GM21528 (cell line): Measurements from ENCODE around the gene KIF22.
"Not testable (repeated sequence)": the region's sequence is repeated elsewhere in the genome, so short reads cannot be mapped to it uniquely, and the experiment has no call there.

Experiments
- ATAC-seq: cut with Tn5 transposase; IDR thresholded peaks from one replicate; pipeline ENCODE4 v1.9.1; 2021; ENCODE audit warnings: mild to moderate bottlenecking, moderate library complexity; ENCODE audit not compliant: unreplicated experiment, low FRiP score

Gene KIF22

DNA sequence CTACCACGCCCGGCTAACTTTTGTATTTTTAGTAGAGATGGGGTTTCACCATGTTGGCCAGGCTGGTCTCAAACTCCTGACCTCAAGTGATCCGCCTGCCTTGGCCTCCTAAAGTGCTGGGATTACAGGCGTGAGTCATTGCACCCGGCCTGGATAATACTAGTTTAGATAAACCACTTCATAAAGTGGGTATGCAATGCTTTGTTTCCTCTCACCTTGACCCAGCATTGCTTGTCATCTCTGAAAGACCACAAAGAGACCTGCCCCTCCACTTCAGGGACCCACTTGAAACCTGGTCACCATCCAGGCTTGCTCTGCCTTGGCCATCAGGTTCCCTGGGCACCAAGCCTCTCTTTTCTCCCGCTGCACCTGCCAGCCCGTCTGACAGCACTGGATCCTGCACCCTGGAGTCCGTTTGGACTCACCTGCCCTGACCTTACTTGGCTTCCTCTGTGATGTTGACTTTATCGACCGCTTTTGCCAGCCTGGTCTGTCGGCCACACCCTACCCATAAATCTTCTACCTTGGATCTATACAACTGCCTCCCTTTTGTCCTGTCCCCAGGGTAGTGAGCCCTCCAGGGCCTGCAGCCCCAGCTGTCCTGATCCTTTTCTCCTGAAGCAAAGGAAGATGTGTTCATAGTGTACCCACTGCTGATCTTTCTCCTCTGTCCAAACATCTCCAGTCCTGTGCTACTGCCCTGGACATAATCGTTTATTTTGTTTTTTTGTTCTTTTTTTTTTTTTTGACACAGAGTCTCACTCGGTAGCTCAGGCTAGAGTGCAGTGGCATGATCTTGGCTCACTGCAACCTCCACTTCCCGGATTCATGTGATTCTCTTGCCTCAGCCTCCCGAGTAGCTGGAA lies 25.2 kb upstream of the KIF22 start:
- no peak for ATAC-seq

- ATAC-seq: no peak
These were observed 24.0 kb upstream of the KIF22 start for GRCh38 chr16:29766571-29766970.

- ATAC-seq: no peak
These were observed 23.5 kb upstream of the KIF22 start for GRCh38 chr16:29767062-29767461.

DNA sequence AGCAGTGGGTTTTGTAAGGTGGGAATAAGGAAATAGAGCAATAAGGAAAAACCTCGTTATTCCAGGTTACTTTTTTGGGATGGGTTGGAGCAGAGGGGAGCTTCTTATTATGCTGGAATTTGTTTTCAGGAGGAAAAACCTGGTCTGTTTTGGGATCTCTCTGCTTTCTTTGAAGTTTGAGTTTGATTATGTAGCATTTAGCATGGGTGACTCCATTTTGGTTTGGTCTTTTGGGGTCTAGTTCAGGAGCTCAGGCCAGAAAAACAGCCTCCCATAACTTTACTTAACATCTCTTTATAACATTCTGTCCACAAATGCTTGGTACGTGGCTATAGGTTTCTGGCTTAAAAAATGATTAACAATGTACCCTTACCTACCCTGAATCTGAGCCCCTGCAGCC lies 21.0 kb upstream of the KIF22 start:
- no peak for ATAC-seq

DNA sequence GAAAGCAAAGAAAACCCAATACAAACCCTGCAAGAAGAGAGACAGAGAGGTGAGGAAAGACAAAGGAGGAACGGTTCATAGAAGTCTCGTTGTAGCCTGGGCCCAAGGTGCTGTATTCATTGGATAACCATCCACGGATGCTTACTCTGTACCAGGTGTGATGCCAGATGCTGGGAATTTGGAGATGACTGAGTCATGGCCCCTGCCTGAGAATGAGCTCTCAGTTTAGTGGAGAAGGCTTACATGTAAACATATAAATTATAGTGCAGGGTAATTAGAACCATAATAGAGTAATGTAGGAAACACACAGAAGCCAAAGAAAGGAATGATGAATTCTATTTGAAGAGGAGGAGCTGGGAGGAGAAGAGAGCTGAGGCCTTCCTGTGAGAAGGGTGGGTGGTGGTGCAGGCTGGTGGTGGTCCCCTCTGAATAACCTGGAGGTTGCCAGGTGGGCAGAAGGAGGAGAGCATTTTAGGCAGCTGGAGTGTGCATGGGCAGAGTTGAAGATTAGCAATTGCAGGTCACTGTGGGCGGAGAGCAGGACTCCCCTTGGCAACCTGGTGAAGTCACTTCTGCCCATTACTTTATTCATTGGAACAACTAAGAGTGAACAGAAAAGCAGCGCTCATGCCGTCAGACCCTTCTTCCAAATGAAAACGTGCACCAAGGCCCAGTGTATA lies 20.2 kb upstream of the KIF22 start:
- no peak for ATAC-seq

DNA sequence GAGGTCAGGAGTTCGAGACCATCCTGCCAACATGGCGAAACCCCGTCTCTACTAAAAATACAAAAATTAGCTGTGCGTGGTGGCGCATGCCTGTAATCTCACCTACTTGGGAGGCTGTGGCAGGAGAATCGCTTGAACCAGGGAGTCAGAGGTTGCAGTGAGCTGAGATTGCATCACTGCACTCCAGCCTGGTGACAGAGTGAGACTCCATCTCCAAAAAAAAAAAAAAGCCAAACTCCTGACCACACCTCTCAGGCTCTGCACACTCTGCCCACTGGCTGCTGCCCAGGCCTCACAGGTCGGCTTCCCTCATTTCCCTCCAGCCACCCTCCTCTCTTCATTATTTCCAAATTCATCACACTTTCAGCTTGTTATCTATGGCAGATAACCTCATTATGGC lies 18.2 kb upstream of the KIF22 start:
- not testable (repeated sequence) for ATAC-seq

DNA sequence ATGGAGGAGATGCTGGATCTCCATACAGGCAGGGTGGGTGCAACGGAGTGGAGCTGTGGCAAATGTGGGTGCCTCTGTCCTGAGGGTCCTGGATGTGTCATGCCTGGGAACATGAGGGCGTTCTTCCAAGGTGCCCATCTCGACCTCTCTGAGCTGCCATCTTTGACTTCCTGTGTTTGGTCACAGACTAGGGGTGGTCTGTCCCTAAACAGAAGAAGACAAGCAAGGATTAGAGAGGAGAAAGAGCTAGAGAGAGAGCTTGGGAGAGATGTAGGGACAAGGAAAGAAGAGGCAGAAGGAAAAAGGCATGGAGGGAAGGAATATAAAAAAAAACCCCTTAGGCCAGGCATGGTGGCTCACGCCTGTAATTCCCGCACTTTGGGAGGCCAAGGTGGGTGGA lies 15.8 kb upstream of the KIF22 start:
- no peak for ATAC-seq

DNA sequence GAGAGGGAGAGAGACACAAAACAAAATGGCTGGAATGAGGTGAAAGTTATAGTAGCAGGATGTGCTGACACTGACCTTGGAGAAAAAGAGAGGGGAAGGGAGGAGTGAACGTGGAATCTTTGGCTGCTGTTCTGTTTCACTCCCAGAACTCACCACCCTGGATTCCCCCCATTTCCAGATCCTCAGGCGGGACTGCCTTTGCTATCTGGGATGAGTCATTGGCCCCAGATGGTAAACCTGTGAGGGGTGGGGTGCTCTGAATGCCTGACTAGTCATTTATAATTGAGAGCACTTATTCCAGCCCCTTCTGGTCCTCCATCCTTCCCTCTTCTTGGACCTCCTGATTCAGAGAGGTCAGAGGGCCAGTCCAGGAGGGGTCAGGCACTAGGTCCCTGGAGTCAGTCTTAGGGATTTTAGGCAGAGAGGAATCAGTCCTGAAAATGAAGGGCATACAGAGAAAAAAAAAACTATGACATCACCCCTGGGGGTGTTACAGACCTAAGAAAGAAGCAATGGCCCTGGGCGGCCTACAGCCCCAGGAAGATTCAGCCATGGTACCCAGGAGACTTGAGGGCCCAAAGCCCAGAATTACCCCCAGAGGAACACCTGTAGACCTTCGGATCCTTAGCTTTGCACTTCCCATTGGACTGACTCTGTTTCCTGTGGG lies 14.7 kb upstream of the KIF22 start:
- ATAC-seq: no peak

GRCh38 chr16:29777576-29778350 lies 12.8 kb upstream of the KIF22 start, which contains the start of gene ZG16:
ZG16 (plus strand) TSS chr16:29778256; CDS start chr16:29779267, 1,011 bp downstream.
- no peak for ATAC-seq

- ATAC-seq: no peak
These were observed 11.1 kb upstream of the KIF22 start for GRCh38 chr16:29779474-29779873.

- ATAC-seq: not testable (repeated sequence)
These were observed 7.2 kb upstream of the KIF22 start for GRCh38 chr16:29783094-29783953.

DNA sequence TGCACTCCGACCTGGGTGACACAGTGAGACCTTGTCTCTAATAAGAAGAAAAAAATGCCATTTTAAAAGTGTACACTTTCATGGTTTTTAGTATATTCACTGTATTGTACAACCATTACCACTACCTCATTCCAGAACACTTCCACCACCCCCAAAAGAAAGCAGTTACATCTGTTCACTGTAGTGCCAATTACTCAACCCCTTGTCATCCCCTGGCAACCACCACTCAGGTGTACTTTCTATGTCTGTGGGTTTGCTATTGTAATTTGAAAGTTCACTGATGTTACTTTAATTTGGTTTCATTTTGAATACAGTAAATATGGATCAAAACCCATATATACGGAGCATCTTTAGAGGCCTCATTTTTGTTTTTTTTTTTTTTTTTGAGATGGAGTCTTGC lies 6.4 kb upstream of the KIF22 start:
- ATAC-seq: no peak

GRCh38 chr16:29784901-29785500 lies 5.5 kb upstream of the KIF22 start:
- ATAC-seq: no peak

- not testable (repeated sequence) for ATAC-seq
These were observed 3.4 kb upstream of the KIF22 start for GRCh38 chr16:29787155-29787554.

DNA sequence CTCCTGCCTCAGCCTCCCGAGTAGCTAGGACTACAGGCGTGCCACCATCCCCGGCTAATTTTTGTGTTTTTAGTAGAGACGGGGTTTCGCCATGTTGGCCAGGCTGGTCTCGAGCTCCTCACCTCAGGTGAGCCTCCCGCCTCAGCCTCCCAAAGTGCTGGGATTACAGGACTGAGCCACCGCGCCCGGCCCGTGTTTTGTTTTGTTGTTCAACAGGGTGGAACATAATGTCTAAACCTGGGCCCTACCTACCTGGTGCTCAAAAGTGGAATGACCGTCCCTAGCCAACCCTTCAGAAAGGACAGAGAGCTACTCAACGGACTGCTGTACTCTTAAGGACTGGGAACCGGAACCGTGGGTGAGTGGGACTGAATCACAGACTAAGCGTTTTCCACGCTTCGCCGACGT lies 772 bp upstream of the KIF22 start:
- no peak for ATAC-seq

DNA sequence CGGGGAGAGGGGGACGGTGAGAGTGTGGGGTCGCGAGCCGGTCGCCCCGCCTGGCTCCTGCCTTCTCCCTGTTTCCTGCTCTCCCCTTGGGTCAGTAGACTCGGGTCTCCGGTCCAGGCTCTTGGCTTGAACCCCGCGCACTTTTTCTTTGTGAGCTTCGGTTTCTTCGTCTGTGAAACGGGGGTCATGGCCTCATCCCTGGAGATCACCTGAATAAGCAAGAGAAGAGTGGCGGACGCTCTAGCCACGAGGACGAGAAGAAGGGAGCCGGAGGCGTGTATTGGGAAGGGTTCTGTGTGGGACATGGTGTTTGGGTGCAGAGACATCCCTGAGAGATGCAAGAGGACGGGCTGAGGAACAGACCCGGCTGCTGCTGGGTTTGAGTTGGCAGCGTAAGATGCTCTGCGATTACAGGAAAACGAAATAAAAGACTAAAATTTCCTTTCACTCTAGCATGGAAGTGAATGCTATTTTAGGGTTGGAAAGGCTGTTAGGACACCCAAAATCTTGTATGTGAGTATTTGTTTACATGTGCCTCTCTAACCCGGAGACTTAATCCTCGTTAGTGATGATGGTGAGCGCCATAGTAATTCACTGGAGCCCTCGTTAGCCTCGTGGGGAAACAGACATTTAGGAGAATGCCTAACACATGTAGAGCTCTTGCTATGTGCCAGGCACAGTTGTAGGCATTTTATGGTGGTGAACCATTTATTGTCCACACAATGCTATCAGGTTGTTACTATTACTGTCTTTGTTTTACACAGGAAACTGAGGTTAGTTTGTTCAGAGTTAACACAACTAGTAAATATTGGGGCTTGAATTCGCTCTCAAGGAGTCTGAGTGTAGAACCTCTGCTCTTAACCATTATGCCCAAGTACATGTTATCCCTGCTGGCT lies 646 bp downstream of the KIF22 start:
- ATAC-seq: no peak

- ATAC-seq: no peak
These were observed 1.6 kb downstream of the KIF22 start for GRCh38 chr16:29791845-29792807.
